Activated B cell treated with CpG ODN at 0.5 μM for 24 hours (primary cell): ENCODE measurements around the gene GATA6. TPM values are rescaled to one million over a fixed set of nuclear protein-coding genes. Genes with fewer than 3 reads are reported as not detected.

ENCODE experiments used
- ATAC-seq: fragments of 200-7000 bp; cut with Tn5 transposase; one replicate; pipeline ENCODE4 v1.10.0; 2021; ENCODE audit warnings: low read depth, mild to moderate bottlenecking, moderate library complexity
- CTCF ChIA-PET: fragments of 350-600 bp; sonication (Branson Sonifier 250); formaldehyde crosslinking; loops from one replicate; lab custom pipeline; 2021; ENCODE audit warnings: antibody characterized with exemption; lab: Charles Lee
- POLR2A ChIA-PET: fragments of 350-600 bp; sonication (Branson Sonifier 250); formaldehyde crosslinking; loops from one replicate; lab custom pipeline; 2021; ENCODE audit warnings: antibody characterized with exemption; lab: Charles Lee
- DNase-seq: peaks from one replicate; pipeline ENCODE4 v3.0.0; 2022
- H3K27ac Mint-ChIP-seq: one replicate; pipeline ENCODE4 v1.8.0; 2020; ENCODE audit warnings: mixed read lengths
- H3K27me3 Mint-ChIP-seq: one replicate; pipeline ENCODE4 v1.8.0; 2021; ENCODE audit warnings: mixed read lengths
- H3K36me3 Mint-ChIP-seq: one replicate; pipeline ENCODE4 v1.8.0; 2021; ENCODE audit warnings: low read depth, mixed read lengths
- H3K4me1 Mint-ChIP-seq: one replicate; pipeline ENCODE4 v1.8.0; 2021; ENCODE audit warnings: mixed read lengths
- H3K4me3 Mint-ChIP-seq: one replicate; pipeline ENCODE4 v1.8.0; 2020; ENCODE audit warnings: mild to moderate bottlenecking, mixed read lengths
- H3K9me3 Mint-ChIP-seq: one replicate; pipeline ENCODE4 v1.8.0; 2020; ENCODE audit warnings: mixed read lengths
- intact Hi-C: fragments of 100-400 bp; cut with micrococcal nuclease; formaldehyde crosslinking; loops from one replicate; pipeline ENCODE4 v1.15.1; 2024
- total RNA-seq: library from RNA; stranded (reverse); gene quantifications from 2 replicates; pipeline ENCODE4 v1.2.3, GENCODE V29; 2022
- TF ChIP-seq, protein P1 (sequence below): fragments of 200-600 bp; IDR thresholded peaks from one replicate; pipeline ENCODE4 v1.8.0; 2022; ENCODE audit warnings: antibody characterized with exemption, mild to moderate bottlenecking

GATA6 gene
- total RNA-seq, 1 donor from 2014 or later: not detected

DNA sequence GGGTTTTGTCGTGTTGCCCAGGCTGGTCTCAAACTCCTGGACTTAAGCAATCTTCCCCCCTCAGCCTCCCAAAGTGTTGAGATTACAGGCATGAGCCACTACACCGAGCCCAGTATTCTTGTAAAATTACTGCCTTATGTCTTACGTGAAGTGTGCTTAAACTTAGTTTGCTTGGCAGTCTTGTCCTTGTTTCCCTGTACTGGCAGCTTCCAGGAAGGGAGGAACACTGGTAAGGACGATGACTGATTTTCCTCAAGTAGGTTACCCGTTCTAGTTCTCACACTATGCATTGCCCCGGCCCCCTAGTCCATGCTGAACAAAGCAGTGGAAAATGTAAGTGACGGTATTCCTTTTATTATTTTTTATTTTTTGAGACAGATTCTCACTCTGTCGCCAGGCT is 19.7 kb upstream of the GATA6 start:
- no peaks in the 10 kb centered on the region for H3K27me3 Mint-ChIP-seq
- CTCF ChIA-PET: no interaction called here
- H3K4me3 Mint-ChIP-seq: no peak overlapping the region
- no peaks in the 10 kb centered on the region for H3K4me1 Mint-ChIP-seq
- no peak overlapping the region for H3K27ac Mint-ChIP-seq
- POLR2A ChIA-PET: no interaction called here
- DNase-seq: no peak
- H3K36me3 Mint-ChIP-seq: no peaks in the 10 kb centered on the region
- ATAC-seq: no peak
- intact Hi-C loops: no loop called here
- H3K9me3 Mint-ChIP-seq: no peaks in the 10 kb centered on the region
- TF ChIP-seq, protein P1, sequence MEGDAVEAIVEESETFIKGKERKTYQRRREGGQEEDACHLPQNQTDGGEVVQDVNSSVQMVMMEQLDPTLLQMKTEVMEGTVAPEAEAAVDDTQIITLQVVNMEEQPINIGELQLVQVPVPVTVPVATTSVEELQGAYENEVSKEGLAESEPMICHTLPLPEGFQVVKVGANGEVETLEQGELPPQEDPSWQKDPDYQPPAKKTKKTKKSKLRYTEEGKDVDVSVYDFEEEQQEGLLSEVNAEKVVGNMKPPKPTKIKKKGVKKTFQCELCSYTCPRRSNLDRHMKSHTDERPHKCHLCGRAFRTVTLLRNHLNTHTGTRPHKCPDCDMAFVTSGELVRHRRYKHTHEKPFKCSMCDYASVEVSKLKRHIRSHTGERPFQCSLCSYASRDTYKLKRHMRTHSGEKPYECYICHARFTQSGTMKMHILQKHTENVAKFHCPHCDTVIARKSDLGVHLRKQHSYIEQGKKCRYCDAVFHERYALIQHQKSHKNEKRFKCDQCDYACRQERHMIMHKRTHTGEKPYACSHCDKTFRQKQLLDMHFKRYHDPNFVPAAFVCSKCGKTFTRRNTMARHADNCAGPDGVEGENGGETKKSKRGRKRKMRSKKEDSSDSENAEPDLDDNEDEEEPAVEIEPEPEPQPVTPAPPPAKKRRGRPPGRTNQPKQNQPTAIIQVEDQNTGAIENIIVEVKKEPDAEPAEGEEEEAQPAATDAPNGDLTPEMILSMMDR: no peak

- CTCF ChIA-PET: no interaction called here
Measured at GRCh38 chr18:22152093-22152492, 17.3 kb upstream of the GATA6 start.

DNA sequence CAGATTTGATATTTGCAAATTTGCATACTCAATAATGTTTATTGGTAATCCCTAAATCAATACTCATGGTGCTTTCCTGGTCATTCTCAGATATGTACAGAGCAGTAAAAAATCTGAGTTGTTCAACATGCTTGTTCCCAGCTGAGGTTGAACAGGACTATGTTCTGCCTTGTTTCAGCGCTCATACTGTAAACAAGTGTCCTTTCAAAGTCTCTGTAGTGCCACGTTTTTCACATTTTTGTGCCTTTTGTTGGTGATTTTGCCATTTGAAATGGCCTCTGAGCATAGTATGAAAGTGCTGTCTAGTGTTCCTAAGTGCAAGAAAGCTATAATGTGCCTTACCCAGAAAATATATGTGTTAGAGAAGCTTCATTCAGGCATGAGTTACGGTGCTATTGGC is 16.0 kb upstream of the GATA6 start:
- Mint-ChIP-seq H3K9me3 (no peaks in the 10 kb centered on the region), H3K4me3 (no peak overlapping the region), H3K27ac (no peak overlapping the region), H3K36me3 (no peaks in the 10 kb centered on the region), H3K27me3 (no peaks in the 10 kb centered on the region), H3K4me1 (no peaks in the 10 kb centered on the region)
- DNase-seq: no peak
- ChIA-PET CTCF (no interaction called here), POLR2A (no interaction called here)
- intact Hi-C loops: no loop called here
- no peak for ATAC-seq
- TF ChIP-seq, protein P1: no peak

More at GRCh38 chr18:22152093-22152492, 17.3 kb upstream of the GATA6 start:
- H3K27me3 Mint-ChIP-seq: no peaks in the 10 kb centered on the region
- ATAC-seq (no peak), DNase-seq (no peak)
- no peaks in the 10 kb centered on the region for H3K4me1 Mint-ChIP-seq
- H3K36me3 Mint-ChIP-seq: no peaks in the 10 kb centered on the region
- TF ChIP-seq, protein P1: no peak
- H3K4me3 Mint-ChIP-seq: no peak overlapping the region
- POLR2A ChIA-PET: no interaction called here
- intact Hi-C loops: no loop called here
- H3K27ac Mint-ChIP-seq: no peak overlapping the region
- H3K9me3 Mint-ChIP-seq: no peaks in the 10 kb centered on the region

DNA sequence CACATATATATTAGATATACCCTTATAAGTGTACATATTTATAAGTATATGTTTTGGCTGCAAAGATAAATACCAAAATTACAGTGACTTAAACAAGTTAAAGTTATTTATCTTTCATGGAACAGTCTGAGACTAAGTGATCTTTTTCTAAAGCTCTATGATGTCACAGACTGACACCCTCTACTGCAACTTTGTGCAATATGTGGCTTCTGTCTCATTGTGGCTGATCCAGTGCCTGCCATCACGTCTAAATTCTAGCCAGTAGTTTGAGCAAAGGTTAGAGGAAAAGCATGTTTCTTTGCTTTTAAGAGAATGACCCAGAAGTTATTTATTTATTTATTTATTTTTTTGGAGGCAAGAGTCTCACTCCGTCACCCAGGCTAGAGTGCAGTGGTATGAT is 13.8 kb upstream of the GATA6 start:
- Mint-ChIP-seq H3K27me3 (peaks cover 4% of the 10 kb centered on the region), H3K36me3 (no peaks in the 10 kb centered on the region), H3K4me1 (no peaks in the 10 kb centered on the region), H3K9me3 (no peaks in the 10 kb centered on the region), H3K4me3 (no peak overlapping the region), H3K27ac (no peak overlapping the region)
- no peak for DNase-seq
- ATAC-seq: no peak
- intact Hi-C loops: no loop called here
- TF ChIP-seq, protein P1: no peak
- CTCF ChIA-PET: no interaction called here
- POLR2A ChIA-PET: no interaction called here

- no peak for ATAC-seq
- Mint-ChIP-seq H3K4me1 (no peaks in the 10 kb centered on the region), H3K4me3 (no peak overlapping the region), H3K27ac (no peak overlapping the region), H3K9me3 (no peaks in the 10 kb centered on the region), H3K27me3 (peaks cover 27% of the 10 kb centered on the region), H3K36me3 (no peaks in the 10 kb centered on the region)
- ChIA-PET CTCF (no interaction called here), POLR2A (no interaction called here)
- TF ChIP-seq, protein P1: no peak
- intact Hi-C loops: no loop called here
- DNase-seq: no peak
Measured at GRCh38 chr18:22159014-22159413, 10.4 kb upstream of the GATA6 start.
